K562 treated with DMSO at 1 percent for 12 hours (cell line): ENCODE data around the gene PPDPF. TPM values are rescaled to one million over a fixed set of nuclear protein-coding genes. Genes with fewer than 3 reads are reported as not detected.

ENCODE experiments used
- total RNA-seq: library from RNA; unstranded; fragments of 300-600 nt; gene quantifications from 2 replicates; pipeline ENCODE4 v1.2.3, GENCODE V29; 2022; ENCODE audit not compliant: insufficient read depth

Gene PPDPF, protein sequence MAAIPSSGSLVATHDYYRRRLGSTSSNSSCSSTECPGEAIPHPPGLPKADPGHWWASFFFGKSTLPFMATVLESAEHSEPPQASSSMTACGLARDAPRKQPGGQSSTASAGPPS
- 155 and 180 TPM in 2 replicates for total RNA-seq

DNA sequence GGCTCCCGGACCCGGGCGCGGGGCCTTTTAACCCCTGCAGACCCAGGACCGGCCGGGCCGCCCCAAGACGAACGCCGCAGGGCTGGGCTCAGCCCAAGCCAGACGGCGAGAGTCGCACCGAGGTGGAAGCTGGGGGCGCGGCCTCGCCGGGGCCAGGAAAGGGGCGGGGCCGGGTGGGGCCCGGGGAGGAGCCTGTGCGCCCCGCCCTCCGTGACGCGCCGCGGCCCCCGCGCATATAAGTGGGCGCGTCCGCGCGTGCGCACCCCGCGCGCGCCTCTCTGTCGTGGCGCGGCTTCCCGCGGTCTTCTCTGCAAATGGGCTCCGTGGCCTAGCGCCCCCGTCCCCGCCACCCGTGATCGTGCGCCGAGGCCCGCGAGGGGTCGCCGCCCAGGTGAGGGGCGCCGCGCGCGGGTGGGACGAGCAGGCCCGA, at the start of gene PPDPF:
PPDPF (plus strand) TSS at position 262 of the 430 bp plus-strand sequence. CDS start 544 bp downstream, outside the sequence.

DNA sequence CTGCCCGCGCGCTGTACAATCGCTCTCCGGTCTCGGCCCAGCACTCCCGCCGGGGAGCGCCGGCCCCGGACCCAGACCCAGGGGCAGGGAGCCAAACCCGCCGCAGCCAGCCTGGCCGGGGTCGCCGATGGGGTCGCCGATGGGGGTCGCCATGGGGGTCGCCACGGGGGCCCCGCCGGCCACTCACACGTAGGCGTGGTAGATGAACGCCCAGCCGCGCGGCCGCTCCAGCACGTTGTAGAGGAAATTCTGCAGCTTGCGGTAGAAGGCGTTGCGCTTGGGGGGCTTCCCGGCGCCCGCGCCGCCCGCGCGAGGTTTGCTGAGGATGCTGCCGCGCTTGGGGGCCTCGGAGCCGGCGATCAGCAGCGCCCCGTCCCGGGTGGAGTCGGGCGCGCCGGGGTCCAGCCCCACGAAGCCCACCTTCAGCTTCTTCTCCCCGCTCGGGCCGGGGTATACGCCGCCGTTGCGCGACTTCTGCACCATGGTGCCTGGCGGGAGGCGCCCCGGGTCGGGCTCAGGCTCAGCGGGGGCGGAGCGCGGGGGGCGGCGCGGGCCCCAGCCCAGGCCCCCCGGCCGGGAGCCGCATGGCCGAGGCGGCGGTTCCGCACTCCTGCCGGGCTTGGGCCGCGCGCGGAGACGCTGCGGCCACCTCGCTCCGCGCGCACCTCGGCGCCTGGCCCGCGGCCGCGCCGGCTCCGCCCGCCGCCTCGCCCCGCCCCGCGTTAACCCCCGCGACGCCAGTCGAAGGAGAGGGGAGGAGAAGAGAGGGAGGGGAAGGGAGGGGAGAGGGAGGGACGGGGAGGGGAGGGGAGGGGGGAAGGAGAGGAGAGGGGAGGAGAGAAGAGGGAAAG, 48.4 kb upstream of the PPDPF start, which contains the start of gene KCNQ2:
KCNQ2 (minus strand) TSS at position 675 of the 851 bp plus-strand sequence; CDS start at position 483, 192 bp downstream.

DNA sequence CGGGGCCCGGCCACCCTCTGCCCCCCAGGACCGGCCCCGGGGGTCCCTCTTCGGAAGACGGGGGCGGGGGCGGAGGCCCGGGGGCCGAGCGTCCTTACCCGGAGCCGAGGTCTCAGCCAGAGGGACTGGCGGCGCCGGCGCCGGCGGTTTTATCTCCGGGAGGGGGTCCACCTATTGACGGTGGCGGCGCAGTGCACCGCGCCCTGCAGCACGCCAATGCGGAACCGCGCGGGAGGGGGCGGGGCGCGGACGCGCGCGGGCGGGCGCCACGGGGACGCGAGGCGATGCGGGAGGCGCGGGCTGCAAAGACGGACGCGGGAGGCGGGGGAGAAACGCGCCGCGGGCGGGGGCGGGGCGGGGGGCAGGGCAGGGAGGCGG, 21.6 kb upstream of the PPDPF start, which contains the start of gene EEF1A2:
EEF1A2 (minus strand) TSS at position 124 of the 378 bp plus-strand sequence. CDS start 1,320 bp downstream, outside the sequence.

DNA sequence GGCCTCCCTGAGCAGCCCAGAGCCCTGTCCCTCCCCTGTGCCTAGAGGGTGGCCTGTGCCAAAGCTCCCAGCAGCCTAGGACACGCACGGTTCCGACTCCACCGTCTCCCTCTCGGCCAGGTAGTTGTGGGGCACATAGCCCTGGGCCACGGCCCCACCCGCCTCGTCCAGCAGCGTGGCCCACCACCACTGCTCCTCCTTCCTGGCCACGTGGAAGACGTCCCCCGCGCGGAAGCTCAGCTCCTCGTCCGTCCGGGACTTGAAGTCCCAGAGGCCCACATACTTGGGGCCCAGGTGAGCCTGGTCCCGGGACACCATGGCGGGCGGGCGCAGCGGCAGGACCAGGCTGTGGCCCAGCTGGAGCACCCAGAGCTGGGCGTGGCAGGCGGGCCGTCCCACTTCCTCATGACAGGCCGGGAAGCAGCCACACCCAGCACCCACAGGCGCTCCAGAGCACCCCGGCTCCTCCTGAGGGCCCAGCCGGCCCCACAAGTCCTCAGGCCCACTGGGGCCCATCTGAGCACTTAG, 16.5 kb downstream of the PPDPF start, which contains the start of gene PTK6:
PTK6 (minus strand) TSS at position 380 of the 528 bp plus-strand sequence; CDS start at position 318, 62 bp downstream.

DNA sequence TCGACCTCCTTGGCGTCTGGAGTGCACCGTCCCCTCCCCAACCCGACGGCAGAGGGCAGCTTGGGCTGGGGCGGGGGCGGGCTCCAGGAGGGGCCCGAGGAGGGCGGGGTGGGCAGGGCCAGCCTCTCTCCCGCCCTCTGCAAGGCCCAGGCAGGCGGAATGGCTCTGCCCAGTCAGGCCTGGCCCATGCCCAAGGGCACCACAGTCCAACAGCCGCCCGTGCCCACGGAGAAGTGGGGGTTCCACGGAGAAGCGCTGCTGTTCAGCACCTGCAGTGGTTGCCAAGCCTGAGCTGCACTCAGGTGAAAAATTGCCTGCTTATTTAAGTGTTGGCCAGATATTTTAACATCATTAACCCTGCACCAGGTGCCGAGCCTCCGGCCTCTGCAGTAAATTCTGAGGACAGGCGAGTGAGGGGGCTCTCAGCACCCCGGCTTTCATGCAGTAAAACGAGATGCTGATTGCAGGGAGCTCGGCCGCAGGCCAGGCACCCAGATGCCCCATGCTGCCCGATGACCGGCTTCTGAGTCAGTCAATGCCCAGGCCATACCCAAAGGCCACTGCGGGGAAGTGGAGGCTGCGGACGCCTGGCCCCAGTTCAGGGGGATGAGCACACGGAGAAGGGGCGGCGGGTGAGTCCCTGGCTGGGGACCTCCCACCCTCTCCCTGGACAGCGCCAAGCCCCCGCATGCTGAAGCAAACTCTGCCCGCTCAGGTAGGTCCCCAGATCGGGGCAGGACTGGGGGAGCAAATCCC, 27.3 kb downstream of the PPDPF start, which contains the start of gene SRMS:
SRMS (minus strand) TSS at position 25 of the 756 bp plus-strand sequence. CDS start 286 bp downstream, outside the sequence.

DNA sequence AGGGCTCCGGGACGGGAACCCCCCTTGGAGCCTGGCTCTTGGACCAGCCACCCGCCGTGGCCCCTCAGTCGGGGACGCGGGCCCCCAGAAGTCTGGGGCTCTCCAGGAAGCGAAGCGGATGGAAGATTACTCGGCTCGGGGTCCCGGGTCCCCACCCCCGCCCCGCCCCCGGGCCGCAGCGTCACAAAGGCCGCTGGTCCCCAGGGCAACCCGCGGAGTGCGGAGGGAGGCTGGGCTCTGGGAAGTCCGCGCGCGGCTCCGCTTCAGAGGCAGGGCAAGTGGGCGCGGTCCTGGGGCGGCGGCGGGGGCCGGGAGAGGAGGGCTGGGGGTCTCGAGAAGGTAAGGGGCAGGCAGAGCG, 33.3 kb downstream of the PPDPF start, which contains the start of gene FNDC11:
FNDC11 (plus strand) TSS at position 227 of the 358 bp plus-strand sequence. CDS start 1,505 bp downstream, outside the sequence.

Other genes starting within 250 kb of the PPDPF start
- 73.1 and 83.3 TPM in 2 replicates for gene ARFGAP1, start 248.0 kb upstream of the PPDPF start, total RNA-seq
- gene COL20A1, start 227.6 kb upstream of the PPDPF start, total RNA-seq = not detected in 2 replicates
- gene CHRNA4, start 159.4 kb upstream of the PPDPF start, total RNA-seq = not detected in 2 replicates
- gene KCNQ2, start 48.1 kb upstream of the PPDPF start, total RNA-seq = not detected in 2 replicates
- 52.9 and 73.8 TPM in 2 replicates for gene EEF1A2, start 21.7 kb upstream of the PPDPF start, total RNA-seq
- gene PTK6, start 16.6 kb downstream of the PPDPF start, total RNA-seq = not detected in 2 replicates
- gene SRMS, start 27.0 kb downstream of the PPDPF start, total RNA-seq = not detected in 2 replicates
- gene FNDC11, start 33.4 kb downstream of the PPDPF start, total RNA-seq = 0.52 TPM in 1 of 2 replicates, not detected in the other
- 14.7 and 45.5 TPM in 2 replicates for gene HELZ2, start 53.5 kb downstream of the PPDPF start, total RNA-seq
- gene GMEB2, start 106.3 kb downstream of the PPDPF start, total RNA-seq = 5.8 and 9.2 TPM in 2 replicates
- 9.1 and 10.9 TPM in 2 replicates for gene STMN3, start 132.7 kb downstream of the PPDPF start, total RNA-seq
- gene RTEL1, start 137.5 kb downstream of the PPDPF start, total RNA-seq = 6.1 and 8.8 TPM in 2 replicates
- gene TNFRSF6B, start 175.9 kb downstream of the PPDPF start, total RNA-seq = 2.3 and 2.9 TPM in 2 replicates
- 28.6 and 32.5 TPM in 2 replicates for gene ARFRP1, start 187.2 kb downstream of the PPDPF start, total RNA-seq
- 10.2 and 14.4 TPM in 2 replicates for gene ZGPAT, start 187.3 kb downstream of the PPDPF start, total RNA-seq
- 14.9 and 18.6 TPM in 2 replicates for gene LIME1, start 215.9 kb downstream of the PPDPF start, total RNA-seq
- 43.8 and 55.1 TPM in 2 replicates for gene SLC2A4RG, start 219.0 kb downstream of the PPDPF start, total RNA-seq